OCI-LY1 (cell line): ENCODE results near the gene ZNF462.

ENCODE experiments used
- H2AFZ ChIP-seq: fragments of 200-600 bp; sonication (generic), shearing (Covaris generic); 2 replicates; pipeline ENCODE4 v1.6.0; 2014; ENCODE audit warnings: antibody characterized with exemption, mild to moderate bottlenecking, low read length
- H3F3A ChIP-seq: fragments of 200-600 bp; sonication (generic), shearing (Covaris generic); 2 replicates; pipeline ENCODE4 v1.6.0; 2014; ENCODE audit warnings: mild to moderate bottlenecking, antibody characterized with exemption, low read length, moderate library complexity; ENCODE audit not compliant: insufficient read depth
- H3K27ac ChIP-seq: fragments of 200-600 bp; sonication (generic); 2 replicates; pipeline ENCODE4 v1.5.1; 2014; ENCODE audit warnings: low read length, mixed run types, mild to moderate bottlenecking, low read depth; ENCODE audit not compliant: poor library complexity, severe bottlenecking
- H3K27me3 ChIP-seq: fragments of 200-600 bp; sonication (generic); 2 replicates; pipeline ENCODE4 v1.6.0; 2014; ENCODE audit warnings: antibody characterized with exemption, mild to moderate bottlenecking, low read length, moderate library complexity; ENCODE audit not compliant: insufficient read depth
- H3K36me3 ChIP-seq: fragments of 200-600 bp; sonication (generic); 2 replicates; pipeline ENCODE4 v1.6.1; 2014; ENCODE audit warnings: mild to moderate bottlenecking, antibody characterized with exemption, low read length, moderate library complexity, mixed read lengths; ENCODE audit not compliant: insufficient read depth
- H3K4me1 ChIP-seq: fragments of 200-600 bp; sonication (generic); 2 replicates; pipeline ENCODE4 v1.5.1; 2014; ENCODE audit warnings: mild to moderate bottlenecking, low read length, moderate library complexity; ENCODE audit not compliant: insufficient read depth, severe bottlenecking
- H3K4me2 ChIP-seq: fragments of 200-600 bp; sonication (generic), shearing (Covaris generic); 2 replicates; pipeline ENCODE4 v1.6.1; 2014; ENCODE audit warnings: low read length
- H3K4me3 ChIP-seq: fragments of 200-600 bp; sonication (generic); 2 replicates; pipeline ENCODE4 v1.5.1; 2014; ENCODE audit warnings: low read length, low read depth, mild to moderate bottlenecking, mixed read lengths; ENCODE audit not compliant: poor library complexity, severe bottlenecking
- H3K79me2 ChIP-seq: fragments of 200-600 bp; shearing (Covaris generic); 2 replicates; pipeline ENCODE4 v1.6.1; 2016; ENCODE audit warnings: mixed run types, low read length, mixed read lengths; ENCODE audit not compliant: insufficient read depth
- H3K9ac ChIP-seq: fragments of 200-600 bp; sonication (generic), shearing (Covaris generic); 2 replicates; pipeline ENCODE4 v1.6.1; 2014; ENCODE audit warnings: mild to moderate bottlenecking, low read length, mixed read lengths
- H3K9me2 ChIP-seq: fragments of 200-600 bp; sonication (generic), shearing (Covaris generic); 2 replicates; pipeline ENCODE4 v1.6.1; 2014; ENCODE audit warnings: low read depth, mild to moderate bottlenecking, low read length, mixed read lengths
- H3K9me3 ChIP-seq: fragments of 200-600 bp; shearing (Covaris generic); 2 replicates; pipeline ENCODE4 v1.6.1; 2014; ENCODE audit warnings: low read length, mixed read lengths
- H4K20me1 ChIP-seq: fragments of 200-600 bp; sonication (generic), shearing (Covaris generic); 2 replicates; pipeline ENCODE4 v1.6.0; 2016; ENCODE audit warnings: mild to moderate bottlenecking, low read length; ENCODE audit not compliant: insufficient read depth
- EZH2 ChIP-seq: fragments of 200-600 bp; sonication (generic), shearing (Covaris generic); IDR thresholded peaks from 2 replicates; pipeline ENCODE4 v1.8.0; 2017; ENCODE audit warnings: borderline replicate concordance, mixed run types, mild to moderate bottlenecking, antibody characterized with exemption, low read length, moderate library complexity, mixed read lengths
- TF ChIP-seq, protein P1 (sequence below): fragments of 200-600 bp; sonication (generic), shearing (Covaris generic); IDR thresholded peaks from 2 replicates; pipeline ENCODE4 v1.5.1; 2017; ENCODE audit warnings: mild to moderate bottlenecking, antibody characterized with exemption, low read length, moderate library complexity, mixed read lengths

The ZNF462 gene

DNA sequence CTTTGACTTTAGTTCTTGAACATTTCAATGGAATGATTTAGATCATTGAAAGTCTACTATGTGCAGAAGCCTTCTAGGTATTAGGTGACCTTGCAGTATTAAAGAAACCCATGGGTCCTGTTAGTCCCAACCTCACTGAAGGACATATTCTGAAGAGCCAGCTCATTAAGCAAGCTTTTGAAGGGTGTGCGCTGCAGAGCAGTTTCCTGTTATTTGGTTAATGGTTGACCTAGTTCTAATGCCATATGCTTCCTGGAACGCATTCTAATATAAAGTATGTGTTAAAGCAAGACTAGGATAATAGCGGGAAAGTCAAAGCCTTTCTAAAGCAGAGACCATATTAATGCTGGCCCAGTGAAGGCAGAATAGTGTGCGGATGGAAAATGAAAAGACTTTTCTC lies 20.1 kb downstream of the ZNF462 start:
- no peak overlapping the region for H2AFZ ChIP-seq
- no peaks in the 10 kb centered on the region for H3K36me3 ChIP-seq
- H3K9ac ChIP-seq: no peak overlapping the region
- no peaks in the 10 kb centered on the region for H3K27me3 ChIP-seq
- H3K27ac ChIP-seq: no peak overlapping the region
- no peaks in the 10 kb centered on the region for H4K20me1 ChIP-seq
- H3K4me3 ChIP-seq: no peak overlapping the region
- TF ChIP-seq, protein P1, sequence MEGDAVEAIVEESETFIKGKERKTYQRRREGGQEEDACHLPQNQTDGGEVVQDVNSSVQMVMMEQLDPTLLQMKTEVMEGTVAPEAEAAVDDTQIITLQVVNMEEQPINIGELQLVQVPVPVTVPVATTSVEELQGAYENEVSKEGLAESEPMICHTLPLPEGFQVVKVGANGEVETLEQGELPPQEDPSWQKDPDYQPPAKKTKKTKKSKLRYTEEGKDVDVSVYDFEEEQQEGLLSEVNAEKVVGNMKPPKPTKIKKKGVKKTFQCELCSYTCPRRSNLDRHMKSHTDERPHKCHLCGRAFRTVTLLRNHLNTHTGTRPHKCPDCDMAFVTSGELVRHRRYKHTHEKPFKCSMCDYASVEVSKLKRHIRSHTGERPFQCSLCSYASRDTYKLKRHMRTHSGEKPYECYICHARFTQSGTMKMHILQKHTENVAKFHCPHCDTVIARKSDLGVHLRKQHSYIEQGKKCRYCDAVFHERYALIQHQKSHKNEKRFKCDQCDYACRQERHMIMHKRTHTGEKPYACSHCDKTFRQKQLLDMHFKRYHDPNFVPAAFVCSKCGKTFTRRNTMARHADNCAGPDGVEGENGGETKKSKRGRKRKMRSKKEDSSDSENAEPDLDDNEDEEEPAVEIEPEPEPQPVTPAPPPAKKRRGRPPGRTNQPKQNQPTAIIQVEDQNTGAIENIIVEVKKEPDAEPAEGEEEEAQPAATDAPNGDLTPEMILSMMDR: no peak
- TF ChIP-seq EZH2: no peak
- H3F3A ChIP-seq: no peaks in the 10 kb centered on the region
- no peaks in the 10 kb centered on the region for H3K9me2 ChIP-seq
- no peaks in the 10 kb centered on the region for H3K79me2 ChIP-seq
- no peaks in the 10 kb centered on the region for H3K4me1 ChIP-seq
- no peaks in the 10 kb centered on the region for H3K9me3 ChIP-seq
- H3K4me2 ChIP-seq: no peak overlapping the region

DNA sequence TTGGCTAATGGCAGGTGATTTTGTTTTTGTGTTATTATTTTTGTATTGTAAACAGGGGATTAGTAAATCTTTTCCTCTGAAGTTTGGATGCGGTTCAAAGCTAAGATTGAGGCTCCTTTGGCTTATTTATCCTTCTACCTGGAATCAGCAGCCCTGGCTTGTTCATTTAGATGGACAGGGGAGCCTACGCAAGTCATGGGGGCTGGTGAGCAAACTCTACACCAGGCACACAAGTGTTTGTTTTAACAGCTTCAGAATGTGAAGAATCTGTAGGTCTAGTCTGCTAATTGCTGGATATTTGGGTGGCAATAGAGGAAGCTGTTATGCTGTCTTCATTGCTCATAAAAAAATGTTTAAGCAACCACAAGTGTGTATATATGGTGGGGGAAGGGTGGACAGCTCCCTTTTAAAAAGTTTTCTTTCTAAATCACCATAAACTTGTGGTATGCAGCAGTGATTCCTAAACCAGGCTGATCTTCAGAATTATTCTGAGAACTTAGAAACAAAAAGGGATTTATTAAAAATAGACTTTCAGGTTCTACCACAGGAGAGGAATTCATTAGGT lies 20.7 kb downstream of the ZNF462 start:
- no peaks in the 10 kb centered on the region for H4K20me1 ChIP-seq

DNA sequence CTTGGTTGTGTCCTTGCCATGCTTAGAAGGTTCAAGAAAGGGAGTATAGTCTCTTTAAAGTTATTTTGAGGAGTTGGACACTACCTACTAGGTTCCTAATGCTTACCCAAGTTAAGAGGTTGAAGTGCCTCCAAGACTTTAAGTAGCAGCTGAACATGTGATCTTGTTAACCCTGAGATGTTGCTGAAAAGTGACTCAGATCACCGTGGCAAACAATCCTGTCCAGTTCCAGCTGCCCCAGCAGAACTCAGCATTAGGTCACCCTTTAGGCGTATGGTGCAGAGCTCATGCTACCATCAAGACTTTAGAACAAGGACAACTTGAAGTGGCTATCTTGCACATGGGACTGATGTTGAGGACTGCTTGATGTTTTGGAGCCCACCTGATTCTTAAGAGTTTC lies 22.5 kb downstream of the ZNF462 start:
- Histone ChIP-seq H3K36me3 (no peaks in the 10 kb centered on the region), H3K27me3 (no peaks in the 10 kb centered on the region), H3K9ac (no peak overlapping the region), H3K27ac (no peak overlapping the region), H4K20me1 (no peaks in the 10 kb centered on the region), H3K4me1 (no peaks in the 10 kb centered on the region), H3K79me2 (no peaks in the 10 kb centered on the region), H3F3A (no peaks in the 10 kb centered on the region), H3K4me2 (no peak overlapping the region), H3K9me2 (no peaks in the 10 kb centered on the region), H2AFZ (no peak overlapping the region), H3K9me3 (no peaks in the 10 kb centered on the region), H3K4me3 (no peak overlapping the region)
- TF ChIP-seq, protein P1: no peak
- no peak for TF ChIP-seq EZH2

More for the DNA sequence above, 20.7 kb downstream of the ZNF462 start:
- no peaks in the 10 kb centered on the region for H3F3A ChIP-seq
- H3K9ac ChIP-seq: no peak overlapping the region
- no peaks in the 10 kb centered on the region for H3K9me2 ChIP-seq
- no peak overlapping the region for H3K27ac ChIP-seq
- H3K4me3 ChIP-seq: no peak overlapping the region
- H3K4me1 ChIP-seq: no peaks in the 10 kb centered on the region
- no peaks in the 10 kb centered on the region for H3K36me3 ChIP-seq
- H3K79me2 ChIP-seq: no peaks in the 10 kb centered on the region
- H2AFZ ChIP-seq: no peak overlapping the region
- H3K9me3 ChIP-seq: no peaks in the 10 kb centered on the region
- H3K27me3 ChIP-seq: no peaks in the 10 kb centered on the region
- H3K4me2 ChIP-seq: no peak overlapping the region
- TF ChIP-seq, protein P1: no peak
- TF ChIP-seq EZH2: no peak
